Neural cell (in vitro differentiated cells): ENCODE results near the gene SFXN1. TPM values are rescaled to one million over a fixed set of nuclear protein-coding genes. Genes with fewer than 3 reads are reported as not detected.

Experiments
- H2AFZ ChIP-seq: fragments of 200-600, 300-800 bp; sonication (generic), shearing (Covaris generic); 2 replicates; pipeline ENCODE4 v1.6.0; 2014; ENCODE audit warnings: low read depth, mild to moderate bottlenecking, antibody characterized with exemption, low read length, moderate library complexity
- H3F3A ChIP-seq: fragments of 200-600 bp; shearing (Covaris generic); 2 replicates; pipeline ENCODE4 v1.6.1; 2016; ENCODE audit warnings: mild to moderate bottlenecking, moderate library complexity, mixed read lengths, antibody characterized with exemption, low read length; ENCODE audit not compliant: insufficient read depth, poor library complexity, severe bottlenecking
- H3K27ac ChIP-seq: fragments of 200-600, 300-800 bp; sonication (generic), shearing (Covaris generic); 2 replicates; pipeline ENCODE4 v1.5.1; 2014; ENCODE audit warnings: mild to moderate bottlenecking, low read length, moderate library complexity
- H3K27me3 ChIP-seq: fragments of 300-800, 200-600 bp; sonication (generic), shearing (Covaris generic); 2 replicates; pipeline ENCODE4 v1.6.0; 2014; ENCODE audit warnings: mild to moderate bottlenecking, low read depth, low read length, moderate library complexity; ENCODE audit not compliant: insufficient read depth
- H3K36me3 ChIP-seq: fragments of 300-800, 200-600 bp; sonication (generic), shearing (Covaris generic); 2 replicates; pipeline ENCODE4 v1.5.1; 2014; ENCODE audit warnings: mild to moderate bottlenecking, antibody characterized with exemption, low read length, moderate library complexity; ENCODE audit not compliant: insufficient read depth
- H3K4me2 ChIP-seq: fragments of 300-800, 200-600 bp; sonication (generic), shearing (Covaris generic); 2 replicates; pipeline ENCODE4 v1.6.0; 2014; ENCODE audit warnings: mild to moderate bottlenecking, low read length
- H3K4me3 ChIP-seq: fragments of 300-800, 200-600 bp; sonication (generic), shearing (Covaris generic); 2 replicates; pipeline ENCODE4 v1.5.1; 2014; ENCODE audit warnings: mild to moderate bottlenecking, low read length, moderate library complexity
- H3K79me2 ChIP-seq: fragments of 200-600 bp; shearing (Covaris generic); replicated peaks from 2 replicates; pipeline ENCODE4 v1.6.0; 2014; ENCODE audit warnings: mild to moderate bottlenecking, low read length, moderate library complexity; ENCODE audit not compliant: insufficient read depth
- H3K9ac ChIP-seq: fragments of 300-800, 200-600 bp; sonication (generic), shearing (Covaris generic); 2 replicates; pipeline ENCODE4 v1.6.1; 2016; ENCODE audit warnings: mild to moderate bottlenecking, low read length, mixed read lengths
- H3K9me2 ChIP-seq: fragments of 200-600 bp; shearing (Covaris generic); 2 replicates; pipeline ENCODE4 v1.6.1; 2016; ENCODE audit warnings: mild to moderate bottlenecking, low read length, mixed read lengths; ENCODE audit not compliant: insufficient read depth
- H3K9me3 ChIP-seq: fragments of 200-600, 300-800 bp; sonication (generic), shearing (Covaris generic); 2 replicates; pipeline ENCODE4 v1.6.1; 2016; ENCODE audit warnings: mild to moderate bottlenecking, mixed run types, low read length, moderate library complexity, mixed read lengths
- H4K20me1 ChIP-seq: fragments of 200-600 bp; shearing (Covaris generic); 2 replicates; pipeline ENCODE4 v1.6.1; 2016; ENCODE audit warnings: mild to moderate bottlenecking, mixed run types; ENCODE audit not compliant: insufficient read depth
- EP300 ChIP-seq: fragments of 450-650 bp; conservative IDR thresholded peaks from 2 replicates; pipeline ENCODE4 v1.6.1; 2014; ENCODE audit warnings: antibody characterized with exemption, mild to moderate bottlenecking, moderate library complexity; ENCODE audit not compliant: poor library complexity, severe bottlenecking
- EZH2 ChIP-seq: fragments of 200-600, 300-800 bp; shearing (Covaris generic), sonication (generic); IDR thresholded peaks from 2 replicates; pipeline ENCODE4 v1.6.1; 2014; ENCODE audit warnings: antibody characterized with exemption, low read length, borderline replicate concordance, mild to moderate bottlenecking; ENCODE audit not compliant: insufficient read depth, poor library complexity, severe bottlenecking
- MXI1 ChIP-seq: fragments of 450-650 bp; conservative IDR thresholded peaks from 2 replicates; pipeline ENCODE4 v1.6.1; 2014; ENCODE audit warnings: antibody characterized with exemption, mild to moderate bottlenecking; ENCODE audit not compliant: poor library complexity, severe bottlenecking
- POLR2AphosphoS5 ChIP-seq: IDR thresholded peaks from 2 replicates; pipeline ENCODE4 v1.6.1; 2012
- RAD21 ChIP-seq: fragments of 450-650 bp; conservative IDR thresholded peaks from 2 replicates; pipeline ENCODE4 v1.6.1; 2014; ENCODE audit warnings: antibody characterized with exemption, mild to moderate bottlenecking, moderate library complexity
- SMC3 ChIP-seq: fragments of 450-650 bp; conservative IDR thresholded peaks from 2 replicates; pipeline ENCODE4 v1.6.1; 2014; ENCODE audit warnings: antibody characterized with exemption, mild to moderate bottlenecking, moderate library complexity; ENCODE audit not compliant: poor library complexity
- TAF1 ChIP-seq: IDR thresholded peaks from 2 replicates; pipeline ENCODE4 v1.6.1; 2012; ENCODE audit warnings: low read depth
- polyA plus RNA-seq: library from polyadenylated mRNA; depleted of rRNA; stranded (reverse); fragments of >200 nt; gene quantifications from 2 replicates; pipeline ENCODE4 v1.2.3, GENCODE V29; 2014
- TF ChIP-seq, protein P1 (sequence below): IDR thresholded peaks from 2 replicates; pipeline ENCODE4 v1.6.1; 2012; ENCODE audit warnings: borderline replicate concordance
- TF ChIP-seq, protein P2 (sequence below): fragments of 450-650 bp; IDR thresholded peaks from 2 replicates; pipeline ENCODE4 v1.5.1; 2014; ENCODE audit warnings: antibody characterized with exemption, mild to moderate bottlenecking, moderate library complexity; ENCODE audit not compliant: poor library complexity, severe bottlenecking

The SFXN1 gene
- polyA plus RNA-seq, 1 donor from 2014 or later = 109 TPM

DNA sequence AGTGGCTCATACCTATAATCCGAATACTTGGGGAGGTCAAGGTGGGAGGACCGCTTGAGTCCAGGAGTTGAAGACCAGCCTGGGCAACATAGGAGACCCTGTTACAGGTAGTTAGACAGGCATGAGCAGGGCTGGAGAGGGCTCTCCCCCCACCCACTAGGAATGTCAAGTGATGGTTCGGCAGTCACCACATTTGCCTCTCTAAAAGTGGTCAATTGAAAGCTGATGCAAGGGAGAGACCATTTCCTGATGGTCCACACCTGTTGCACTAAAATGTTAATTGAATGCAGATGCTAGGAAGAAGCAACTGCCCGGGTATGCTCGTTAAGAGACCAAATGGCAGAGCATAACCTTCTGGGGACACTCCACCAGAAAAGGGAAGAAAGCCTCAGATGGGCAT, 82.7 kb downstream of the SFXN1 start:
- H2AFZ ChIP-seq = no peak overlapping the region
- TF ChIP-seq, protein P1, sequence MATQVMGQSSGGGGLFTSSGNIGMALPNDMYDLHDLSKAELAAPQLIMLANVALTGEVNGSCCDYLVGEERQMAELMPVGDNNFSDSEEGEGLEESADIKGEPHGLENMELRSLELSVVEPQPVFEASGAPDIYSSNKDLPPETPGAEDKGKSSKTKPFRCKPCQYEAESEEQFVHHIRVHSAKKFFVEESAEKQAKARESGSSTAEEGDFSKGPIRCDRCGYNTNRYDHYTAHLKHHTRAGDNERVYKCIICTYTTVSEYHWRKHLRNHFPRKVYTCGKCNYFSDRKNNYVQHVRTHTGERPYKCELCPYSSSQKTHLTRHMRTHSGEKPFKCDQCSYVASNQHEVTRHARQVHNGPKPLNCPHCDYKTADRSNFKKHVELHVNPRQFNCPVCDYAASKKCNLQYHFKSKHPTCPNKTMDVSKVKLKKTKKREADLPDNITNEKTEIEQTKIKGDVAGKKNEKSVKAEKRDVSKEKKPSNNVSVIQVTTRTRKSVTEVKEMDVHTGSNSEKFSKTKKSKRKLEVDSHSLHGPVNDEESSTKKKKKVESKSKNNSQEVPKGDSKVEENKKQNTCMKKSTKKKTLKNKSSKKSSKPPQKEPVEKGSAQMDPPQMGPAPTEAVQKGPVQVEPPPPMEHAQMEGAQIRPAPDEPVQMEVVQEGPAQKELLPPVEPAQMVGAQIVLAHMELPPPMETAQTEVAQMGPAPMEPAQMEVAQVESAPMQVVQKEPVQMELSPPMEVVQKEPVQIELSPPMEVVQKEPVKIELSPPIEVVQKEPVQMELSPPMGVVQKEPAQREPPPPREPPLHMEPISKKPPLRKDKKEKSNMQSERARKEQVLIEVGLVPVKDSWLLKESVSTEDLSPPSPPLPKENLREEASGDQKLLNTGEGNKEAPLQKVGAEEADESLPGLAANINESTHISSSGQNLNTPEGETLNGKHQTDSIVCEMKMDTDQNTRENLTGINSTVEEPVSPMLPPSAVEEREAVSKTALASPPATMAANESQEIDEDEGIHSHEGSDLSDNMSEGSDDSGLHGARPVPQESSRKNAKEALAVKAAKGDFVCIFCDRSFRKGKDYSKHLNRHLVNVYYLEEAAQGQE = no peak
- TF ChIP-seq EZH2 = no peak
- TF ChIP-seq POLR2AphosphoS5 = no peak
- TF ChIP-seq RAD21 = no peak
- no peak for TF ChIP-seq SMC3
- TF ChIP-seq, protein P2, sequence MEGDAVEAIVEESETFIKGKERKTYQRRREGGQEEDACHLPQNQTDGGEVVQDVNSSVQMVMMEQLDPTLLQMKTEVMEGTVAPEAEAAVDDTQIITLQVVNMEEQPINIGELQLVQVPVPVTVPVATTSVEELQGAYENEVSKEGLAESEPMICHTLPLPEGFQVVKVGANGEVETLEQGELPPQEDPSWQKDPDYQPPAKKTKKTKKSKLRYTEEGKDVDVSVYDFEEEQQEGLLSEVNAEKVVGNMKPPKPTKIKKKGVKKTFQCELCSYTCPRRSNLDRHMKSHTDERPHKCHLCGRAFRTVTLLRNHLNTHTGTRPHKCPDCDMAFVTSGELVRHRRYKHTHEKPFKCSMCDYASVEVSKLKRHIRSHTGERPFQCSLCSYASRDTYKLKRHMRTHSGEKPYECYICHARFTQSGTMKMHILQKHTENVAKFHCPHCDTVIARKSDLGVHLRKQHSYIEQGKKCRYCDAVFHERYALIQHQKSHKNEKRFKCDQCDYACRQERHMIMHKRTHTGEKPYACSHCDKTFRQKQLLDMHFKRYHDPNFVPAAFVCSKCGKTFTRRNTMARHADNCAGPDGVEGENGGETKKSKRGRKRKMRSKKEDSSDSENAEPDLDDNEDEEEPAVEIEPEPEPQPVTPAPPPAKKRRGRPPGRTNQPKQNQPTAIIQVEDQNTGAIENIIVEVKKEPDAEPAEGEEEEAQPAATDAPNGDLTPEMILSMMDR = no peak
- no peak for TF ChIP-seq TAF1
- H3K4me3 ChIP-seq = no peak overlapping the region
- H3F3A ChIP-seq = no peaks in the 10 kb centered on the region
- no peak overlapping the region for H3K4me2 ChIP-seq
- no peaks in the 10 kb centered on the region for H4K20me1 ChIP-seq
- no peak overlapping the region for H3K9ac ChIP-seq
- no peaks in the 10 kb centered on the region for H3K36me3 ChIP-seq
- no peak overlapping the region for H3K27ac ChIP-seq
- no peaks in the 10 kb centered on the region for H3K9me2 ChIP-seq
- H3K9me3 ChIP-seq = no peaks in the 10 kb centered on the region
- H3K27me3 ChIP-seq = no peaks in the 10 kb centered on the region
- H3K79me2 ChIP-seq = no peaks in the 10 kb centered on the region

DNA sequence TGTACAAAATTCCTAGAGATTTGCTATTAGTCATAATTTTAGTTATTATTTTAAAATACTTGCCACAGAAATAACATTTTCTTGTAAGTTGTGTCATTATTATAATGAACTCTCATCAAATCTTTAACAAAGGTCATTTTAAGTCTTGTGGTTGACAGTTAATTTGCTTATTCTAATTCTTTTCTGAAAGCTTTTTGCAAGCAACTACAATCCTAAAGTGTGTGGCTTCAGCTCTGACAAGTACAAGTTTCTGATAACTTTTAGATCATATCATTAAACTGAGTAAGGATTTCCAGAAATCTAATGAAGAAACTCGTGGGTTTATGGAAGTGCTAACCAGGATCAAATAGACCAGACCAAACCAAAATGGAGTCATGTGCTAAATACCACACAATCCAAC, 86.4 kb downstream of the SFXN1 start:
- Histone ChIP-seq H3K9ac (no peak overlapping the region), H3K79me2 (no peaks in the 10 kb centered on the region), H3K36me3 (no peaks in the 10 kb centered on the region), H3K27me3 (no peaks in the 10 kb centered on the region), H3K4me3 (no peak overlapping the region), H2AFZ (no peak overlapping the region), H4K20me1 (no peaks in the 10 kb centered on the region), H3K9me3 (no peaks in the 10 kb centered on the region), H3K27ac (no peak overlapping the region), H3K9me2 (no peaks in the 10 kb centered on the region), H3F3A (no peaks in the 10 kb centered on the region), H3K4me2 (no peak overlapping the region)
- no peak for TF ChIP-seq SMC3
- TF ChIP-seq, protein P1 = no peak
- no peak for TF ChIP-seq RAD21
- TF ChIP-seq, protein P2 = no peak
- TF ChIP-seq EP300 = no peak
- no peak for TF ChIP-seq EZH2
- no peak for TF ChIP-seq TAF1
- TF ChIP-seq MXI1 = no peak
- no peak for TF ChIP-seq POLR2AphosphoS5
